GM21717 (cell line): Measurements from ENCODE around the gene ZNF684.
"Not testable (repeated sequence)": the region's sequence is repeated elsewhere in the genome, so short reads cannot be mapped to it uniquely, and the experiment has no call there.

Experiments used
- ATAC-seq: cut with Tn5 transposase; IDR thresholded peaks from one replicate; pipeline ENCODE4 v1.9.1; 2021; ENCODE audit warnings: mild to moderate bottlenecking, moderate library complexity; ENCODE audit not compliant: unreplicated experiment

The ZNF684 gene

GRCh38 chr1:40567825-40568224 is 36.4 kb downstream of the ZNF684 start:
- ATAC-seq = no peak

DNA sequence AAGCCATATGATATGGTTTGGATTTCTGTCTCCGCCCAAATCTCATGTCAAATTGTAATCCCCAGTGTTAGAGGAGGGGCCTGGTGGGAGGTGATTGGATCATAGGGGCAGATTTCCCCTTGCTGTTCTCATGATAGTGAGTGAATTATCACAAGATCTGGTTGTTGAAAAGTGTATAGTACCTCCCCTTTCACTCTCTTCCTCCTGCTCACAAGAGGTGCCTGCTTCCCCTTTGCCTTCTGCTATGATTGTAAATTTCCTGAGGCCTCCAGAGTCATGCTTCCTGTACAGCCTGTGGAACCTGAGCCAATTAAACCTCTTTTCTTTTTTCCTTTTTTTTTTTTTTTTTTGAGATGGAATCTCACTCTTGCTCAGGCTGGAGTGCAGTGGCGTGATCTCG is 43.4 kb downstream of the ZNF684 start:
- not testable (repeated sequence) for ATAC-seq

DNA sequence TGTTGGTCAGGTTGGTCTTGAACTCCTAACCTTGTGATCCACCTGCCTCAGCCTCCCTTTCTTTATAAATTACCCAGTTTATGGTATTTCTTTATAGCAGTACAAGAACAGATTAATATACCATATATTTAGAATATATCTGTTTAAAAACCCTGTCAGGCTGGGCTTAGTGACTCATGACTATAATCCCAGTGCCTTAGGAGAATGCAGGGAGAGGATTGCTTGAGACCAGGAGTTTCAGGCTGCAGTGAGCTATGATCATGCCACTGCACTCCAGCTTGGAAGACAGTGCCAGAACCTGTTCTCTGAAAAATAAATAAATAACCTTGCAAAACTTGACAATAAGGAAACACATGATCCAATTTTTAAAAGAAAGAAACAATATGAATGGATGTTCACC is 43.9 kb downstream of the ZNF684 start:
- no peak for ATAC-seq

- no peak for ATAC-seq
These were observed 50.7 kb downstream of the ZNF684 start for GRCh38 chr1:40582116-40582515.

DNA sequence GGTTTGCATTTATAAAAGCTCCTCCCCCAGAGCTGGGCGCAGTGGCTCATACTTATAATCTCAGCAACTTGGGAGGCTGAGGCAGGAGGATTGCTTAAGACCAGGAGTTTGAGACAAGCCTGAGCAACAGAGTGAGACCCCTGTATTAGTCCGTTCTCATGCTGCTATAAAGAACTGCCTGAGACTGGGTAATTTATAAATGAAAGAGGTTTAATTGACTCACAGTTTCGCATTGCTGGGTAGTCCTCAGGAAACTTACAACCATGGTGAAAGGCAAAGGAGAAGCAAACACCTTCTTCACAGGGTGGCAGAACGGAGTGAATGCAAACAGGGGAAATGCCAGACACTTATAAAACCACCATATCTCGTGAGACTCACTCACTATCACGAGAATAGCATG is 52.5 kb downstream of the ZNF684 start:
- no peak for ATAC-seq

- ATAC-seq = no peak
These were observed 57.1 kb downstream of the ZNF684 start for GRCh38 chr1:40588586-40588985.

GRCh38 chr1:40592107-40592803 is 60.8 kb downstream of the ZNF684 start:
- no peak for ATAC-seq

DNA sequence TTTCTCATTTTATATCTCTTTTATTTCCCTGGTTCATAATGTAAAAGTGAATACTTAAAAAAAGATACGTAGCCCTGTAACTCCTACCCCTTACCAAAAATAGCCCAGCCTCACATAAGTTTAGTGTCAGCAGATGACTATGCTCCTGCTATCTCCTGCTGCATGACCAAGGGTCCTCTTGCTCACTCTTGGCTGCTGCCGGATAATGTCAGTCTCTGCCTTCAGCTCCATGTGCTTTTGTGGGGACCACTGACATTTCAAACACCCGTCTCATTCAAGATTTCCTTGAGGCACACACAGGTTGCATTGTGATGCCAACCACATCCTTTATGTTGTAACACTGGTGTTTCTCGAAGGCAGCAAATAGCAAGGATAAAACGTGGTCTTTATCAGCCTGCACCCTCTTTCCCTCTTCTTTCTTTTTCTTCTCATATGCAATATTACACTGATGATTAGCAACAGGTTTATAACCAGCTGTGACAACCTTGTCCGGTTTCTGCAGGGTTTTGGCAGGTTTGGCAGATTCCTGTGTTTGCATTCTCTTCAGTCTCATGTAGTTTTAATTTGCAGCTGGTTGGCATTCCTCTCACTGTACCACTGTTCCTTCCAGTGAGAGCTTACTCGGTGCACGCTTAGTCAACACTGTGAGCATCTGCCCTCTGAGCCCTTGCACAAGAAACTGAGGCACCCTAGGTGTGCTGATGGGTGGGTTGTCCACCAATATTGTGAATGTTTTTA is 62.2 kb downstream of the ZNF684 start:
- no peak for ATAC-seq

GRCh38 chr1:40594187-40594531 is 62.7 kb downstream of the ZNF684 start:
- no peak for ATAC-seq

DNA sequence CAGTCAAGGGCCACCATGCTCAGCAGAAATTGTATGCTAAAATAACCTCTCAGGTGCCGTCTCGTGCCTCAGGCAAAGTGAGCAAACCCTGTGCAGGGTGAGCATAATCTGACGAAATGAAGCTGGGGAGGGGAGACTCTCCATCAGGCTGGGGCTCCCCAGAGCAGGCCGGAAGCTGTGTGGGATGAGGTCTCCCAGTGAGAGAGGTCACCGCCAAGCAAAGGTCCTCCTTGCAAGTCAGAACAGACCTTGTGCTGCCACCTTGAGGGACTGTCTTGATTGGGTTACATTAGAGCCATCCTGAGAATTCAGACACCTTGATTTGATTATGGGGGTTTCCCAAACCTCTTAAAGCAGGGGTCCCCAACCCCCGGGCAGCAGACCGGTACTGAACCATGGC is 64.2 kb downstream of the ZNF684 start:
- ATAC-seq = no peak
